ENCODE measurements around the gene PBXIP1.
A peak's percentile ranks its signal among the peaks of the same experiment; 100 is the strongest.
"Not testable (repeated sequence)": the region's sequence is repeated elsewhere in the genome, so short reads cannot be mapped to it uniquely, and the experiment has no call there.

PBXIP1 gene

GRCh38 chr1:154993572-154994268, 37.8 kb upstream of the PBXIP1 start, which contains the start of gene LENEP:
Gene LENEP, plus strand, starts transcription at chr1:154993586. Its CDS starts 22 bp downstream, at chr1:154993608.
- DNase-seq, result no peak

- peak; percentile 43 for DNase-seq
Observed at GRCh38 chr1:154992721-154993571, 37.0 kb upstream of the PBXIP1 start.

GRCh38 chr1:154990276-154990675, 34.4 kb upstream of the PBXIP1 start:
- no peak for DNase-seq

GRCh38 chr1:154989195-154989860, 33.4 kb upstream of the PBXIP1 start:
- DNase-seq, result no peak

- no peak for DNase-seq
Observed at GRCh38 chr1:154988058-154988954, 32.4 kb upstream of the PBXIP1 start.

GRCh38 chr1:154987326-154987725, 31.4 kb upstream of the PBXIP1 start:
- no peak for DNase-seq

GRCh38 chr1:154986736-154987135, 30.8 kb upstream of the PBXIP1 start:
- DNase-seq, result not testable (repeated sequence)

- peak; percentile 46 for DNase-seq
Observed at GRCh38 chr1:154983776-154984466, 28.0 kb upstream of the PBXIP1 start.

- DNase-seq, result peak; percentile 100
Observed at GRCh38 chr1:154982897-154983648, 27.2 kb upstream of the PBXIP1 start, which contains the start of gene FLAD1. Gene FLAD1, plus strand, starts transcription at chr1:154983344. Its CDS starts 351 bp downstream, at chr1:154983695.

GRCh38 chr1:154982341-154982740, 26.4 kb upstream of the PBXIP1 start:
- DNase-seq, result no peak

- no peak for DNase-seq
Observed at GRCh38 chr1:154978360-154978759, 22.5 kb upstream of the PBXIP1 start.

GRCh38 chr1:154977762-154978161, 21.9 kb upstream of the PBXIP1 start:
- not testable (repeated sequence) for DNase-seq

- DNase-seq, result no peak
Observed at GRCh38 chr1:154975409-154976059, 19.6 kb upstream of the PBXIP1 start.

- DNase-seq, result peak; percentile 100
Observed at GRCh38 chr1:154974808-154975408, 19.0 kb upstream of the PBXIP1 start.

GRCh38 chr1:154974102-154974807, 18.4 kb upstream of the PBXIP1 start, which contains the start of gene CKS1B:
Gene CKS1B, plus strand, starts transcription at chr1:154974681. Its CDS starts 65 bp downstream, at chr1:154974746.
- peak; percentile 100 for DNase-seq

- DNase-seq, result peak; percentile 91
Observed at GRCh38 chr1:154973344-154974101, 17.6 kb upstream of the PBXIP1 start.

- no peak for DNase-seq
Observed at GRCh38 chr1:154972517-154973343, 16.8 kb upstream of the PBXIP1 start.

GRCh38 chr1:154972213-154972516, 16.3 kb upstream of the PBXIP1 start:
- no peak for DNase-seq

All from NCI-H1694 treated with DMSO at 0.1 percent for 48 hours (cell line).